Neural cell (in vitro differentiated cells): Measurements from ENCODE around the gene SPTB. TPM values are rescaled to one million over a fixed set of nuclear protein-coding genes. Genes with fewer than 3 reads are reported as not detected.

ENCODE experiments used
- H2AFZ ChIP-seq: fragments of 200-600, 300-800 bp; sonication (generic), shearing (Covaris generic); 2 replicates; pipeline ENCODE4 v1.6.0; 2014; ENCODE audit warnings: low read depth, mild to moderate bottlenecking, antibody characterized with exemption, low read length, moderate library complexity
- H3F3A ChIP-seq: fragments of 200-600 bp; shearing (Covaris generic); 2 replicates; pipeline ENCODE4 v1.6.1; 2016; ENCODE audit warnings: mild to moderate bottlenecking, moderate library complexity, mixed read lengths, antibody characterized with exemption, low read length; ENCODE audit not compliant: insufficient read depth, poor library complexity, severe bottlenecking
- H3K27ac ChIP-seq: fragments of 200-600, 300-800 bp; sonication (generic), shearing (Covaris generic); 2 replicates; pipeline ENCODE4 v1.5.1; 2014; ENCODE audit warnings: mild to moderate bottlenecking, low read length, moderate library complexity
- H3K27me3 ChIP-seq: fragments of 300-800, 200-600 bp; sonication (generic), shearing (Covaris generic); 2 replicates; pipeline ENCODE4 v1.6.0; 2014; ENCODE audit warnings: mild to moderate bottlenecking, low read depth, low read length, moderate library complexity; ENCODE audit not compliant: insufficient read depth
- H3K36me3 ChIP-seq: fragments of 300-800, 200-600 bp; sonication (generic), shearing (Covaris generic); 2 replicates; pipeline ENCODE4 v1.5.1; 2014; ENCODE audit warnings: mild to moderate bottlenecking, antibody characterized with exemption, low read length, moderate library complexity; ENCODE audit not compliant: insufficient read depth
- H3K4me2 ChIP-seq: fragments of 300-800, 200-600 bp; sonication (generic), shearing (Covaris generic); 2 replicates; pipeline ENCODE4 v1.6.0; 2014; ENCODE audit warnings: mild to moderate bottlenecking, low read length
- H3K4me3 ChIP-seq: fragments of 300-800, 200-600 bp; sonication (generic), shearing (Covaris generic); 2 replicates; pipeline ENCODE4 v1.5.1; 2014; ENCODE audit warnings: mild to moderate bottlenecking, low read length, moderate library complexity
- H3K79me2 ChIP-seq: fragments of 200-600 bp; shearing (Covaris generic); replicated peaks from 2 replicates; pipeline ENCODE4 v1.6.0; 2014; ENCODE audit warnings: mild to moderate bottlenecking, low read length, moderate library complexity; ENCODE audit not compliant: insufficient read depth
- H3K9ac ChIP-seq: fragments of 300-800, 200-600 bp; sonication (generic), shearing (Covaris generic); 2 replicates; pipeline ENCODE4 v1.6.1; 2016; ENCODE audit warnings: mild to moderate bottlenecking, low read length, mixed read lengths
- H3K9me2 ChIP-seq: fragments of 200-600 bp; shearing (Covaris generic); 2 replicates; pipeline ENCODE4 v1.6.1; 2016; ENCODE audit warnings: mild to moderate bottlenecking, low read length, mixed read lengths; ENCODE audit not compliant: insufficient read depth
- H3K9me3 ChIP-seq: fragments of 200-600, 300-800 bp; sonication (generic), shearing (Covaris generic); 2 replicates; pipeline ENCODE4 v1.6.1; 2016; ENCODE audit warnings: mild to moderate bottlenecking, mixed run types, low read length, moderate library complexity, mixed read lengths
- H4K20me1 ChIP-seq: fragments of 200-600 bp; shearing (Covaris generic); 2 replicates; pipeline ENCODE4 v1.6.1; 2016; ENCODE audit warnings: mild to moderate bottlenecking, mixed run types; ENCODE audit not compliant: insufficient read depth
- EP300 ChIP-seq: fragments of 450-650 bp; conservative IDR thresholded peaks from 2 replicates; pipeline ENCODE4 v1.6.1; 2014; ENCODE audit warnings: antibody characterized with exemption, mild to moderate bottlenecking, moderate library complexity; ENCODE audit not compliant: poor library complexity, severe bottlenecking
- EZH2 ChIP-seq: fragments of 200-600, 300-800 bp; shearing (Covaris generic), sonication (generic); IDR thresholded peaks from 2 replicates; pipeline ENCODE4 v1.6.1; 2014; ENCODE audit warnings: antibody characterized with exemption, low read length, borderline replicate concordance, mild to moderate bottlenecking; ENCODE audit not compliant: insufficient read depth, poor library complexity, severe bottlenecking
- MXI1 ChIP-seq: fragments of 450-650 bp; conservative IDR thresholded peaks from 2 replicates; pipeline ENCODE4 v1.6.1; 2014; ENCODE audit warnings: antibody characterized with exemption, mild to moderate bottlenecking; ENCODE audit not compliant: poor library complexity, severe bottlenecking
- POLR2AphosphoS5 ChIP-seq: IDR thresholded peaks from 2 replicates; pipeline ENCODE4 v1.6.1; 2012
- RAD21 ChIP-seq: fragments of 450-650 bp; conservative IDR thresholded peaks from 2 replicates; pipeline ENCODE4 v1.6.1; 2014; ENCODE audit warnings: antibody characterized with exemption, mild to moderate bottlenecking, moderate library complexity
- SMC3 ChIP-seq: fragments of 450-650 bp; conservative IDR thresholded peaks from 2 replicates; pipeline ENCODE4 v1.6.1; 2014; ENCODE audit warnings: antibody characterized with exemption, mild to moderate bottlenecking, moderate library complexity; ENCODE audit not compliant: poor library complexity
- TAF1 ChIP-seq: IDR thresholded peaks from 2 replicates; pipeline ENCODE4 v1.6.1; 2012; ENCODE audit warnings: low read depth
- polyA plus RNA-seq: library from polyadenylated mRNA; depleted of rRNA; stranded (reverse); fragments of >200 nt; gene quantifications from 2 replicates; pipeline ENCODE4 v1.2.3, GENCODE V29; 2014
- TF ChIP-seq, protein P1 (sequence below): IDR thresholded peaks from 2 replicates; pipeline ENCODE4 v1.6.1; 2012; ENCODE audit warnings: borderline replicate concordance
- TF ChIP-seq, protein P2 (sequence below): fragments of 450-650 bp; IDR thresholded peaks from 2 replicates; pipeline ENCODE4 v1.5.1; 2014; ENCODE audit warnings: antibody characterized with exemption, mild to moderate bottlenecking, moderate library complexity; ENCODE audit not compliant: poor library complexity, severe bottlenecking

The SPTB gene
- polyA plus RNA-seq, 1 donor from 2014 or later = 1.9 TPM

DNA sequence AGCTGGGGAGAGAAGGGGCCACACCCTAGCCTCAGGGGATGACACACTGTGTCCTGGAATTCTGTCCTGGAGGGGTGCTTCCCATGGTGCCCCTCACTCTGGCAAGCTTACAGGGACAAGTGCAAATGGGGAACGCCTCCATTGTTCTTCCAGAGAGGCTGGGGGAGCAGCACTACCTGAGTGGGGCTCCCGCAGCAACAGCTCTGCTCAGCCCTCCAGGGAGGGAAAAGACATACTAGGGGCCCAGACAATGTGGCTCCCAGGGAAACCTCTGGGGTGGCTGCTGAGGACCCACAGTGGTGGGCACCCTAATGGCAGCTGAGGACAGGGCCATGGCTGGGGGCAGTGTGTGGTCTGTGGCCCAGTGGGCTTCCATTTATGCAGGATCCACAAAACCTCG lies 106.1 kb downstream of the SPTB start:
- H3K9me2 ChIP-seq = no peaks in the 10 kb centered on the region
- H3K27me3 ChIP-seq = no peaks in the 10 kb centered on the region
- no peak overlapping the region for H3K4me2 ChIP-seq
- no peak overlapping the region for H3K27ac ChIP-seq
- H2AFZ ChIP-seq = no peak overlapping the region
- H3K79me2 ChIP-seq = no peaks in the 10 kb centered on the region
- no peaks in the 10 kb centered on the region for H3F3A ChIP-seq
- TF ChIP-seq, protein P1, sequence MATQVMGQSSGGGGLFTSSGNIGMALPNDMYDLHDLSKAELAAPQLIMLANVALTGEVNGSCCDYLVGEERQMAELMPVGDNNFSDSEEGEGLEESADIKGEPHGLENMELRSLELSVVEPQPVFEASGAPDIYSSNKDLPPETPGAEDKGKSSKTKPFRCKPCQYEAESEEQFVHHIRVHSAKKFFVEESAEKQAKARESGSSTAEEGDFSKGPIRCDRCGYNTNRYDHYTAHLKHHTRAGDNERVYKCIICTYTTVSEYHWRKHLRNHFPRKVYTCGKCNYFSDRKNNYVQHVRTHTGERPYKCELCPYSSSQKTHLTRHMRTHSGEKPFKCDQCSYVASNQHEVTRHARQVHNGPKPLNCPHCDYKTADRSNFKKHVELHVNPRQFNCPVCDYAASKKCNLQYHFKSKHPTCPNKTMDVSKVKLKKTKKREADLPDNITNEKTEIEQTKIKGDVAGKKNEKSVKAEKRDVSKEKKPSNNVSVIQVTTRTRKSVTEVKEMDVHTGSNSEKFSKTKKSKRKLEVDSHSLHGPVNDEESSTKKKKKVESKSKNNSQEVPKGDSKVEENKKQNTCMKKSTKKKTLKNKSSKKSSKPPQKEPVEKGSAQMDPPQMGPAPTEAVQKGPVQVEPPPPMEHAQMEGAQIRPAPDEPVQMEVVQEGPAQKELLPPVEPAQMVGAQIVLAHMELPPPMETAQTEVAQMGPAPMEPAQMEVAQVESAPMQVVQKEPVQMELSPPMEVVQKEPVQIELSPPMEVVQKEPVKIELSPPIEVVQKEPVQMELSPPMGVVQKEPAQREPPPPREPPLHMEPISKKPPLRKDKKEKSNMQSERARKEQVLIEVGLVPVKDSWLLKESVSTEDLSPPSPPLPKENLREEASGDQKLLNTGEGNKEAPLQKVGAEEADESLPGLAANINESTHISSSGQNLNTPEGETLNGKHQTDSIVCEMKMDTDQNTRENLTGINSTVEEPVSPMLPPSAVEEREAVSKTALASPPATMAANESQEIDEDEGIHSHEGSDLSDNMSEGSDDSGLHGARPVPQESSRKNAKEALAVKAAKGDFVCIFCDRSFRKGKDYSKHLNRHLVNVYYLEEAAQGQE = no peak
- TF ChIP-seq RAD21 (no peak), EZH2 (no peak), POLR2AphosphoS5 (no peak), TAF1 (no peak), EP300 (no peak), MXI1 (no peak), SMC3 (no peak)
- TF ChIP-seq, protein P2, sequence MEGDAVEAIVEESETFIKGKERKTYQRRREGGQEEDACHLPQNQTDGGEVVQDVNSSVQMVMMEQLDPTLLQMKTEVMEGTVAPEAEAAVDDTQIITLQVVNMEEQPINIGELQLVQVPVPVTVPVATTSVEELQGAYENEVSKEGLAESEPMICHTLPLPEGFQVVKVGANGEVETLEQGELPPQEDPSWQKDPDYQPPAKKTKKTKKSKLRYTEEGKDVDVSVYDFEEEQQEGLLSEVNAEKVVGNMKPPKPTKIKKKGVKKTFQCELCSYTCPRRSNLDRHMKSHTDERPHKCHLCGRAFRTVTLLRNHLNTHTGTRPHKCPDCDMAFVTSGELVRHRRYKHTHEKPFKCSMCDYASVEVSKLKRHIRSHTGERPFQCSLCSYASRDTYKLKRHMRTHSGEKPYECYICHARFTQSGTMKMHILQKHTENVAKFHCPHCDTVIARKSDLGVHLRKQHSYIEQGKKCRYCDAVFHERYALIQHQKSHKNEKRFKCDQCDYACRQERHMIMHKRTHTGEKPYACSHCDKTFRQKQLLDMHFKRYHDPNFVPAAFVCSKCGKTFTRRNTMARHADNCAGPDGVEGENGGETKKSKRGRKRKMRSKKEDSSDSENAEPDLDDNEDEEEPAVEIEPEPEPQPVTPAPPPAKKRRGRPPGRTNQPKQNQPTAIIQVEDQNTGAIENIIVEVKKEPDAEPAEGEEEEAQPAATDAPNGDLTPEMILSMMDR = no peak
- no peaks in the 10 kb centered on the region for H3K36me3 ChIP-seq
- no peak overlapping the region for H3K4me3 ChIP-seq
- no peaks in the 10 kb centered on the region for H3K9me3 ChIP-seq
- H3K9ac ChIP-seq = no peak overlapping the region
- H4K20me1 ChIP-seq = no peaks in the 10 kb centered on the region

DNA sequence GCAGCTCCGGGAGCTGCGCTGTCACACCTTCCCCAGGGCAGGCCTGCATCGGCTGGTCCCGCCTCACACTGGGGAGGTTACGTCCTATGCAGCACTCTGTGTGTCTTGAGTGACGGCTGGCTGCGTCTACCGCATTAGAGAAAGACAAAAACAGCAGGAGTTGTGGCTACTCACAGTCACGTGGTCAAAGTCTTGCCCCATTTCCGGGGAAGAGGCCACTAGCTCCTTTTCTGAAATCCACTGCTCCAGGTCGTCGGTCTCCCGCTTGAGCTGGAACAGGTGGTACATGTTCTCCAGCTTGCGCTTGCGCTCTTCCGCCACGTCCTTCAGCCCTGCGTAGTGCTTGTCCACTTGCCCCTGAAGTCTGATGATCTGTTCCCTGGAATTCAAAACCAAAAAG lies 106.7 kb downstream of the SPTB start:
- Histone ChIP-seq H3K4me2 (no peak overlapping the region), H2AFZ (no peak overlapping the region), H3K27me3 (no peaks in the 10 kb centered on the region), H4K20me1 (no peaks in the 10 kb centered on the region), H3K9ac (no peak overlapping the region), H3K4me3 (no peak overlapping the region), H3F3A (no peaks in the 10 kb centered on the region), H3K9me2 (no peaks in the 10 kb centered on the region), H3K36me3 (no peaks in the 10 kb centered on the region), H3K27ac (no peak overlapping the region), H3K9me3 (no peaks in the 10 kb centered on the region), H3K79me2 (no peaks in the 10 kb centered on the region)
- no peak for TF ChIP-seq TAF1
- TF ChIP-seq EZH2 = no peak
- TF ChIP-seq, protein P2 = no peak
- TF ChIP-seq RAD21 = no peak
- no peak for TF ChIP-seq MXI1
- no peak for TF ChIP-seq SMC3
- TF ChIP-seq EP300 = no peak
- no peak for TF ChIP-seq POLR2AphosphoS5
- TF ChIP-seq, protein P1 = no peak
